ENCODE measurements around the gene ZNF569.
A peak's percentile ranks its signal among the peaks of the same experiment; 100 is the strongest.
"Not testable (repeated sequence)": the region's sequence is repeated elsewhere in the genome, so short reads cannot be mapped to it uniquely, and the experiment has no call there.

Gene ZNF569

GRCh38 chr19:37391399-37391798, 75.8 kb downstream of the ZNF569 start:
- not testable (repeated sequence) for DNase-seq

GRCh38 chr19:37389234-37389633, 78.0 kb downstream of the ZNF569 start:
- DNase-seq: no peak

GRCh38 chr19:37370880-37371661, 96.2 kb downstream of the ZNF569 start, which contains the start of gene ZNF527:
ZNF527 (plus strand) TSS chr19:37371099; CDS start chr19:37374199, 3,100 bp downstream.
- DNase-seq: peak; percentile 73

GRCh38 chr19:37370386-37370879, 96.8 kb downstream of the ZNF569 start:
- DNase-seq: not testable (repeated sequence)

GRCh38 chr19:37362733-37363132, 104.5 kb downstream of the ZNF569 start:
- DNase-seq: no peak

- no peak for DNase-seq
Measured at GRCh38 chr19:37361994-37362393, 105.2 kb downstream of the ZNF569 start.
